GM18868 (cell line): ENCODE data around the gene ATG14.
"Not testable (repeated sequence)": the region's sequence is repeated elsewhere in the genome, so short reads cannot be mapped to it uniquely, and the experiment has no call there.

Source experiments
- ATAC-seq: cut with Tn5 transposase; IDR thresholded peaks from one replicate; pipeline ENCODE4 v1.9.1; 2021; ENCODE audit warnings: mild to moderate bottlenecking, moderate library complexity; ENCODE audit not compliant: unreplicated experiment

The ATG14 gene

GRCh38 chr14:55353686-55354467 is 57.8 kb downstream of the ATG14 start:
- ATAC-seq = no peak

GRCh38 chr14:55352201-55352600 is 59.4 kb downstream of the ATG14 start:
- ATAC-seq = no peak

- ATAC-seq = no peak
Observed at GRCh38 chr14:55351111-55351510, 60.5 kb downstream of the ATG14 start.

DNA sequence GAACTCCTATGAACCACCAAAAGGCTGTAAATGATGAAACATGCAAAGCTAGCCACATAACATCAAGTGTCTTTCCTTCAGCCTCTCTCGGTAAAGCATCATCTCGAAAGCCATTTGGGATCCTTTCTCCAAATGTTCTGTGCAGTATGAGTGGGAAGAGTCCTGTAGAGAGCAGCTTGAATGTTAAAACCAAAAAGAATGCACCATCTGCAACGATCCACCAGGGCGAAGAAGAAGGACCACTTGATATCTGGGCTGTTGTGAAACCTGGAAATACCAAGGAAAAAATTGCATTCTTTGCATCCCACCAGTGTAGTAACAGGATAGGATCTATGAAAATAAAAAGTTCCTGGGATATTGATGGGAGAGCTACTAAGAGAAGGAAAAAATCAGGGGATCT is 61.2 kb downstream of the ATG14 start:
- no peak for ATAC-seq

DNA sequence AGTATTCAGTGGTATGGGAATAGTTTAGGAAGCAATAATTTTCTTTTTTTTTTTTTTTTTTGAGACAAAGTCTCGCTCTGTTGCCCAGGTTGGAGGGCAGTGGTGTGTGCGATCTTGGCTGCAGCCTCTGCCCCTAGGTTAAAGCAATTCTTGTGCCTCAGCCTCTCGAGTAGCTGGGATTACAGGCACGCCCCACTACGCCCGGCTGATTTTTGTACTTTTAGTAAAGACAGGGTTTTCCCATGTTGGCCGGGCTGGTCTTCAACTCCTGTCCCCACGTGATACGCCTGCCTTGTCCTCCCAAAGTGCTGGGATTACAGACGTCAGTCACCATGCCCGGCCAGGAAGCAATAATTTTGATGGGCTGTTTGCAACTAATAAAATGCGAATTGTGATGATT is 62.1 kb downstream of the ATG14 start:
- peak; percentile 20 for ATAC-seq

DNA sequence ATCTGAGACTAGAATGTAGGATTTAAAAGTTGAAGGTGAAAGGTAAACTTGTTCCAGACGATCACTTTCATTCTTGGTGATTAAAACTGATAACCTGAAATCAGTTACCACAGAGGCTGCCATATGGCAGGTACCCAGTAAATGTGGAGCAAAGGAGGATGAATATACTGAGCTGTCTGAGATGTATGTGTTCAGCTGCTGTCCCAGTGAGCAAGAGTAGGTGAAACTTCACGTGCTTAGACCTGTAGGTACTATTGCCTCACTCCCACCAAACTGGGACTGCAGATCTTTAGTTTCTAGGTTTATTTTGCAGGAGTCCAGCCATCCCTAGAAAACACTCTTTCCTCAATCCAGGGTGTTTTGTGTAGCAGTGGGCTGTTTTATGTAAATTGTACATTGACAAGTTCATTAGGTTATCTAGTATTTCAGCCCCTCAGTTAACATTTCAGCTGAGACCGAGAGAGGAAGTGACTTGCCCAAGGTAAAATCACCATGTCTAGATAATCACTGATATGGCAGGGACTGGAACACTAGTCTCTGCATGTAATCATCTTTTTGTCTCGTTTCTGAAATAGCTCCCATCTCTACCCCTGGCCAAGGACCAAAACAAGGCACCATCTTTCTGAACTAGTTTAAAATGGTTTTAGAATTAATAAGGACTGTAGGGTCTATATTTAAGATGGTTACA is 62.7 kb downstream of the ATG14 start:
- ATAC-seq = peak; percentile 70

GRCh38 chr14:55347748-55348147 is 63.9 kb downstream of the ATG14 start:
- no peak for ATAC-seq

GRCh38 chr14:55347040-55347439 is 64.6 kb downstream of the ATG14 start:
- no peak for ATAC-seq

DNA sequence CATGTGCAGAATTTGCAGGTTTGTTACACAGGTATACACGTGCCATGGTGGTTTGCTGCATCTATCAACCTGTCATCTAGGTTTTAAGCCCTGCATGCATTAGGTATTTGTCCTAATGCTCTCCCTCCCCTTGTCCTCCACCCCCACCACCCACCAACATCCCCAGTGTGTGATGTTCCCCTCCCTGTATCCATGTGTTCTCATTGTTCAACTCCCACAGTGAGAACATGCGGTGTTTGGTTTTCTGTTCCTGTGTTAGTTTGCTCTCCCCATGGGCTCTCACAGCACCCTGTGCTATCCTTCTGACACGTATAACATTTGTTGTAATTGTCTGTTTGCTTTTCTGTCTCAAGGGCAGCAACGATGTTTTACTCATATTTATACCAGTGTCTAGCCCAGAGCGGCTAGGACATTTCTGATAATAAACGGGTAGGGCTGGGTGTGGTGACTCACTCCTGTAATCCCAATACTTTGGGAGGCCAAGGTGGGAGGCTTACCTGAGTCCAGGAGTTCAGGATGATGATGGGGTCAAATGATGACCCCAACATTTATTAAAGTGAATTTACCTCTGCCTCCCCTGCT is 67.0 kb downstream of the ATG14 start:
- not testable (repeated sequence) for ATAC-seq

GRCh38 chr14:55341781-55342180 is 69.8 kb downstream of the ATG14 start:
- no peak for ATAC-seq

- no peak for ATAC-seq
Observed at GRCh38 chr14:55340482-55340881, 71.1 kb downstream of the ATG14 start.

- ATAC-seq = peak; percentile 99
Observed at GRCh38 chr14:55339770-55340169, 71.9 kb downstream of the ATG14 start.

DNA sequence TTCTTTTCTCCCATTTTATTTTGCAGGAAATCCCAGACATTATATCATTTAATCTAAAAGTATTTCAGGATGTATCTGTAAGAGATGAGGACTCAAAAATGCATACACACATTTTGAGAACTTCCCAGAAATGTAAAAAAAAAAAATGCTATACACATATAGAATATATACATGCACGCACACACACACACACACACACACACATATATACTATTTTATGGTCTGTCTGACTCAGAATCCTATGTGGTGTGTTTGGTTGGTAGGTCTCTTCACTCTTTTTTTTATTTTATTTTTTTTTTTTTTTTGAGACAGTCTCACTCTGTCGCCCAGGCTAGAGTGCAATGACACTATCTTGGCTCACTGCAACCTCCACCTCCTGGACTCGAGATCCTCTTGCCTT is 74.9 kb downstream of the ATG14 start:
- no peak for ATAC-seq

GRCh38 chr14:55336162-55336561 is 75.5 kb downstream of the ATG14 start:
- no peak for ATAC-seq

DNA sequence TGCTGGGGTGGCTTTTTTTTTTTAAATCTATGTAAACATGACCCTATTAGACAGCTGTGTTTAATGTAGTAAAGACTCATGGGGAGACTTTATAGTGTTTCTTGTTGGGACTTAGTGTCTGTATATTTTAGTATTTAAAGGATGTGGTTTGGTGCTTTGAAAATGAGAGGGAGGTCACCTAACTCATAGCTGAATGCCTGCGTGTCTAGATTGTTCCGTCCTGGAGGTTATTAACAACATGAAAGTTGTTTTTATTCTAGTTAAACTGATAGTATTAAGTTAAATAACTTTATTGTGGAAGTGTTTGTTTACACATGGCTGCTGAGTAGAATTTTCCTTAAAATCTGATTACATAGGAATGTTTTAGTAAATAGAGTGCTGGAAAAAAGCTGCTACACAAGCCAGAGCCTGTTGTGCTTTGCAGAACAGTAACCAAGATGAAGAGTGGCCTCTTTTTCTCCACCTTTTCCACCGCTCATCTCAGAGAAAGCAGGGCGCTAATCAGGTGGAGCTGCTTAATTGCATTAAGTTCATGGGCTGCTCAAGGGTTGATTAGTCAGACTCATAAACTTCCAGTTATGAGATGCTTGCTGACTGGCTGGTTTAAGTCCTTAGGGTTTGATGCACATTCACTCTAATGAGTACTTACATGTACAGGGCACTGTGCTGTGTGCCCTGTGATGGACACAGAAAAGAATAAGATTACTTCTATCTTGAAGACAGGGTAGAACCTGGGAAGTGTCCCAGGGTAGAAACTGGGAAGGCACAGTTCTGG is 77.7 kb downstream of the ATG14 start:
- peak; percentile 74 for ATAC-seq

DNA sequence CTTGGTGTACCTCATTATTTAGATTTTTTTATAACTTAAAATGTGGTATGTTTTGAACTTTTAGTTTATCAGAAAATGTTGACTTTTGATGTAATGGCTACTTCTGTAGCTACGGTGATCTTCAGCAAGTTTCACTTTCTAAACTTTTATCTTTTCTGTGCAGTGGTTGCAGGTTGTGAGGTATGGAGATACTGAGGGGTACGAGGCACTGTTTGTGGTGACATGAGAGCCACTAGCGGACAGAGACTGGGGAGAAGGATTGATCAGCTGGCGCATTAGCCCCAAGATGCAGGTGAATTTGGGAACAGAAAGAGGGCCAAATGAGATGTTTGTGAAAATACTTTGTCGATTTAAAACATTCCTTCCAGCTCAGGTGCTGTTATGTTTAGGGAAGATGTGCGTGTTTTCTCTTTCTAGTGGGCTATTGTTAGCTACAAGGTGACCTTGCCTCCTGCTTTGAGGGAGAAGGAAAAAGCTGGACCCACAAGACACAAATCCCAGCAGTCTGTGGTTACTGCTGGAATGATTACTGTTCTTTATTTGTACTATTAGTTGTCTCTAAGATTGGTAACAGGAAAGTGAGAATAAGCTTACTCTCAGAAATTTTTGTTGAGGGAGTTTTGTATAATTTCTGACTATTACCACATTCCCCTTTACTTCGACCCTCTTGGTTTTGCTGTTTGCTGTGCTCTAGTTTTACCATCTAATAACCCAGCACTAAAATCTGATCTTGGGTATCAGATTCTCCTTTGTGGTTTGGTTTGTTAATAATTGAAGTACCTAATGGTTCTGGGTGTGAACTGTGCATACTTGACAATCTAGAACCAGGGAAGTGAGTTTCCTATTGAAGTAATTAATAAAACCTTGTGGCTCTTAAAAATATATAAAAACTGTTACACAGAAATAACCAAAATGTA is 78.7 kb downstream of the ATG14 start:
- ATAC-seq = peak; percentile 62

GRCh38 chr14:55329999-55330710 is 81.5 kb downstream of the ATG14 start:
- no peak for ATAC-seq

- no peak for ATAC-seq
Observed at GRCh38 chr14:55328317-55328716, 83.3 kb downstream of the ATG14 start.

DNA sequence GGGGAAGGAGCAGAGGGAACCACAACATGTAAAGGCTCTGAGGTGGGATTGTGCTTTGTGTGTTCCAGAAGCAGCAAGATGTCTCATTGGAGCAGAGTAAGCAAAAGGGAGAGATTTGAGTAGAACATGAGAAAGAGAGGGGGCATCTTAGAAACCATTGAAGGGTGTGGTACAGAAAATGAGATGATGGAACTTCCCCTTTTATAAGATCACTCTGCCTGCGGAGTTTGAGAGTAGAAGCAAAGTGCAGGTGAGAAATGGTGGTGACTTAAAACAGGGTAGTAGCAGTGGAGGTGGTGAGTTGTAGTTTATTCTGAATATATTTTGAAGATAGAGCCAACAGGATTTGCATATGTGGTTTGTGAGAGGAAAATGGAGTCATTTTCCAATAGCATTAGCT is 84.5 kb downstream of the ATG14 start:
- peak; percentile 91 for ATAC-seq

DNA sequence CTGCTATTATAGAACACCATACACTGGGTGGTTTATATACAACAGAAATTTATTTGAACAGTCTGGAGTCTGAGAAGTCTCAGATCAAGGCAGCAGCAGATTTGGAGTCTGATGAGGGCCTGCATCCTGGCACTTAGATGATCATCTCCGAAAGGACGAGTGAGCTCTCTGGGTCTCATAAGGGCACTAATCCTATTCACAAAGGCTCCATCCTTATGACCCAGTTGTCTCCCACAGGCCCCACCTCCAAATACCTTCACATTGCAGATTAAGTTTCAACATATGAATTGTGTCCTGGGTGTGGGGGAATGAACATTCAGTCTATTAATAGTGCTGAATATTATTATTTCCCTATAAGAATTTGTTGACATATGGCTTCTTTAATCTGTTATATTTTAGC is 86.8 kb downstream of the ATG14 start:
- no peak for ATAC-seq
